K562 (cell line): ENCODE data around the gene ETNK2. TPM values are rescaled to one million over a fixed set of nuclear protein-coding genes. Genes with fewer than 3 reads are reported as not detected.

Source experiments
- ATAC-seq: fragments of 200-7000 bp; cut with Tn5 transposase; 3 replicates; pipeline ENCODE4 v1.9.1; 2020; ENCODE audit warnings: moderate library complexity
- BruUV-seq: library from RNA; stranded (reverse); fragments of 400-500 nt; replicated peaks from 2 replicates; lab custom pipeline; 2021; lab: Mats Ljungman, UMichigan
- CTCF ChIA-PET: fragments of 300-600 bp; formaldehyde crosslinking; extraction: SDS; loops from one replicate; lab custom pipeline; 2021; ENCODE audit warnings: low intra/inter-chr PET ratio; lab: Yijun Ruan, JAX
- POLR2A ChIA-PET: fragments of 300-600, 350-650 bp; sonication (Branson Sonifier 250); formaldehyde crosslinking; extraction: SDS; loops from one replicate; lab custom pipeline; 2021; ENCODE audit warnings: antibody characterized with exemption, inconsistent platforms; lab: Yijun Ruan, JAX
- DNase-seq, 4 experiments: peaks; one replicate each; pipeline versions ENCODE4 v3.0.0 to v3.0.0-alpha.2; 2011 to 2018; ENCODE audit warnings: low spot score in 3 of 4, mixed read lengths in 3 of 4; ENCODE audit errors: extremely low read depth in 1 of 4
- FAIRE-seq: peaks from 2 replicates; lab custom pipeline; 2011; peaks lifted over from hg19 to GRCh38; lab: Jason Lieb, UNC
- H2AFZ ChIP-seq: 2 replicates; pipeline ENCODE4 v1.6.0; 2011; ENCODE audit warnings: low read depth, low read length, control low read depth, inconsistent platforms
- H3K27ac ChIP-seq: fragments of 200-600 bp; 3 replicates; pipeline ENCODE4 v1.8.0; 2011; ENCODE audit warnings: low read depth, mild to moderate bottlenecking, control low read depth, inconsistent platforms, low read length, moderate library complexity, mixed read lengths; ENCODE audit errors: extremely low read depth
- H3K27me3 ChIP-seq, 2 experiments: fragments of 300-600 bp in 1 of 2; 2 replicates in 1 of 2; 3 replicates in 1 of 2; pipeline versions ENCODE4 v1.6.0 to v1.8.0; 2011; ENCODE audit warnings: inconsistent platforms in 2 of 2, low read length in 2 of 2, mild to moderate bottlenecking in 1 of 2, mixed read lengths in 1 of 2, moderate library complexity in 1 of 2; ENCODE audit not compliant: control insufficient read depth in 2 of 2, insufficient read depth in 2 of 2
- H3K36me3 ChIP-seq: fragments of 300-600 bp; 3 replicates; pipeline ENCODE4 v1.8.0; 2011; ENCODE audit warnings: mild to moderate bottlenecking, low read length, inconsistent platforms; ENCODE audit not compliant: control insufficient read depth, insufficient read depth
- H3K4me1 ChIP-seq, 2 experiments: fragments of 200-600 bp in 1 of 2; replicated peaks in 1 of 2; 2 replicates in 1 of 2; 3 replicates in 1 of 2; pipeline versions ENCODE4 v1.5.1 to v1.8.0; 2011; ENCODE audit warnings: inconsistent platforms in 2 of 2, low read length in 2 of 2, mild to moderate bottlenecking in 1 of 2, mixed read lengths in 1 of 2, moderate library complexity in 1 of 2; ENCODE audit not compliant: control insufficient read depth in 2 of 2, insufficient read depth in 2 of 2
- H3K4me2 ChIP-seq: 2 replicates; pipeline ENCODE4 v1.6.1; 2011; ENCODE audit warnings: low read length, control low read depth, inconsistent platforms, mixed read lengths; ENCODE audit not compliant: insufficient read depth
- H3K4me3 ChIP-seq: fragments of 200-600 bp; sonication (generic), shearing (Covaris generic); 2 replicates; pipeline ENCODE4 v1.5.1; 2016; ENCODE audit warnings: control low read depth, inconsistent platforms
- H3K79me2 ChIP-seq: fragments of 200-600 bp; 3 replicates; pipeline ENCODE4 v1.8.0; 2011; ENCODE audit warnings: low read length, inconsistent platforms; ENCODE audit not compliant: control insufficient read depth, insufficient read depth
- H3K9ac ChIP-seq, 2 experiments: 2 replicates each; pipeline versions ENCODE4 v1.6.0 to v1.6.1; 2011; ENCODE audit warnings: low read depth in 2 of 2, low read length in 2 of 2, control low read depth in 1 of 2, inconsistent platforms in 1 of 2, mild to moderate bottlenecking in 1 of 2, mixed read lengths in 1 of 2; ENCODE audit not compliant: insufficient read depth in 1 of 2
- H3K9me1 ChIP-seq: one replicate; pipeline ENCODE4 v1.6.0; 2011; ENCODE audit warnings: inconsistent platforms, mild to moderate bottlenecking, low read length, moderate library complexity; ENCODE audit not compliant: control insufficient read depth, insufficient read depth
- H3K9me3 ChIP-seq: replicated peaks from 2 replicates; pipeline ENCODE4 v1.5.1; 2011; ENCODE audit warnings: low read depth, low read length, inconsistent platforms; ENCODE audit not compliant: control insufficient read depth, insufficient read depth
- H4K20me1 ChIP-seq: replicated peaks from 2 replicates; pipeline ENCODE4 v1.6.1; 2011; ENCODE audit warnings: low read length, inconsistent platforms, mixed read lengths; ENCODE audit not compliant: control insufficient read depth, insufficient read depth
- BRF1 ChIP-seq: IDR thresholded peaks from 3 replicates; pipeline ENCODE4 v1.6.1; 2011; ENCODE audit warnings: borderline replicate concordance, mild to moderate bottlenecking; ENCODE audit not compliant: insufficient read length; ENCODE audit errors: extremely low read depth
- KDM2B ChIP-seq: fragments of 250-450 bp; sonication (Bioruptor Pico); IDR thresholded peaks from 2 replicates; pipeline ENCODE4 v1.8.0; 2021; ENCODE audit warnings: mild to moderate bottlenecking, moderate library complexity
- NBN ChIP-seq: fragments of 450-650 bp; IDR thresholded peaks from 2 replicates; pipeline ENCODE4 v1.6.1; 2016; ENCODE audit warnings: low read depth, mild to moderate bottlenecking
- XRCC3 ChIP-seq: fragments of 450-650 bp; IDR thresholded peaks from 2 replicates; pipeline ENCODE4 v1.6.1; 2017; ENCODE audit warnings: mild to moderate bottlenecking, moderate library complexity
- YY1 ChIP-seq, 3 experiments: IDR thresholded peaks; 2 replicates each; pipeline ENCODE4 v1.6.1; 2011; ENCODE audit warnings: low read length in 2 of 3, mild to moderate bottlenecking in 2 of 3, moderate library complexity in 2 of 3, borderline replicate concordance in 1 of 3, control low read depth in 1 of 3, low read depth in 1 of 3; ENCODE audit not compliant: insufficient read depth in 3 of 3, insufficient replicate concordance in 2 of 3, control insufficient read depth in 1 of 3, insufficient read length in 1 of 3; ENCODE audit errors: extremely low read depth in 1 of 3
- ZNF316 ChIP-seq: fragments of 450-650 bp; IDR thresholded peaks from 2 replicates; pipeline ENCODE4 v1.6.1; 2016
- ZNF79 ChIP-seq: fragments of 250-450 bp; sonication (Bioruptor Pico); IDR thresholded peaks from 2 replicates; pipeline ENCODE4 v1.4.0; 2020; ENCODE audit warnings: low read depth, mild to moderate bottlenecking, moderate library complexity
- WGBS: fragments of 100-300 bp; shearing (Covaris generic); methylation state at CpG from one replicate; pipeline ENCODE4 v1.1.6; 2016; ENCODE audit warnings: low coverage, mixed read lengths; ENCODE audit not compliant: insufficient coverage; ENCODE audit errors: missing lambda C conversion rate; 5-methylcytosine and 5-hydroxymethylcytosine counted together
- in situ Hi-C: fragments of 300-500 bp; cut with MboI; formaldehyde crosslinking; loops from 4 replicates; pipeline ENCODE4 v1.15.0; 2018; ENCODE audit warnings: inconsistent platforms, mixed read lengths
- intact Hi-C: fragments of 100-400 bp; cut with micrococcal nuclease; formaldehyde crosslinking; loops from 2 replicates; pipeline ENCODE4 v1.14.2; 2022
- polyA plus RNA-seq, 8 experiments: library from polyadenylated mRNA; depleted of rRNA in 4 of 8; stranded (reverse) in 5 of 8; unstranded in 3 of 8; fragments of >200 nt; fragmentation: Nextera tagmentation in 2 of 8; fragmentation: Illumina TruSeq in 1 of 8; extraction: Ambion mirVana in 2 of 8; extraction: Trizol in 1 of 8; gene quantifications; 2 replicates each; pipeline versions ENCODE4 v1.2.1 to v1.2.3, GENCODE V29; 2011 to 2014; ENCODE audit warnings: inconsistent platforms in 1 of 8, missing spikeins in 1 of 8
- total RNA-seq, 7 experiments: library from RNA; depleted of rRNA in 6 of 7; stranded (reverse); fragments of >200 nt in 6 of 7; fragmentation: Illumina TruSeq in 2 of 7; extraction: Trizol in 2 of 7; gene quantifications; 2 replicates each; pipeline versions ENCODE4 v1.2.1 to v1.2.3, GENCODE V29; 2011 to 2021; ENCODE audit warnings: low replicate concordance in 1 of 7
- TF ChIP-seq, protein P1 (sequence below), 3 experiments: fragments of 200-800 bp in 1 of 3; fragments of 250-450 bp in 1 of 3; fragments of 450-650 bp in 1 of 3; sonication (Bioruptor Pico) in 1 of 3; sonication (Bioruptor generic) in 1 of 3; formaldehyde crosslinking in 1 of 3; IDR thresholded peaks; 2 replicates each; pipeline versions ENCODE4 v1.6.1 to v1.8.0; 2016 to 2022; ENCODE audit warnings: mild to moderate bottlenecking in 2 of 3, missing genetic modification characterization in 2 of 3, missing compliant biosample characterization in 1 of 3, moderate library complexity in 1 of 3
- TF ChIP-seq, protein P2 (sequence below): fragments of 250-450 bp; sonication (Bioruptor Pico); IDR thresholded peaks from 2 replicates; pipeline ENCODE4 v1.4.0; 2020; ENCODE audit warnings: borderline replicate concordance

Gene ETNK2
- total and polyA plus RNA-seq, 9 of the 15 experiments (the other 6 are each of a cell fraction or from before 2014, with no cell fraction given): 0.03 to 0.38 (median 0.13) TPM; not detected in 4

DNA sequence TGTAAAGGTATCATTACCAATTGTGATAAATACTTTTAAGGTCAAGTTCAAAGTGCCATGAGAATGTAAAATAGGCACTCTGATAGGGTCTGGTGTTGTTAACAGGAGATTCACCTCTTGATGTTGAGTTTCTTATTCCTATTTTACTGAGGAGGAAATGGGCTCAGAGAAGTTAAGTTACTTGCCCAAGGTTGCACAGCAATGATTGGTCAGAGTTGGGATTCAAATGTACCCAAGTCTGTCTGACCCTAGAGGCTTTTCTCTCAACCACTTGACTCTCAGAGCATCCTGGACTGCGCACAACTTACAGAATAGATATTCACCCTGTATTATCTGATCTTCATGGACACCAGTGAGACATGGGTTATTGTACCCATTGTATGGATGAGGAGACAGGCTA is 45.0 kb downstream of the ETNK2 start (continued):
- TF ChIP-seq YY1 (IDR thresholded peaks at IDR 0.05; ENCODE audit: borderline replicate concordance in 1 of 3, control insufficient read depth in 1 of 3, extremely low read depth in 1 of 3, insufficient read depth in 3 of 3, insufficient read length in 1 of 3, insufficient replicate concordance in 2 of 3, low read depth in 1 of 3, low read length in 2 of 3): no peak

DNA sequence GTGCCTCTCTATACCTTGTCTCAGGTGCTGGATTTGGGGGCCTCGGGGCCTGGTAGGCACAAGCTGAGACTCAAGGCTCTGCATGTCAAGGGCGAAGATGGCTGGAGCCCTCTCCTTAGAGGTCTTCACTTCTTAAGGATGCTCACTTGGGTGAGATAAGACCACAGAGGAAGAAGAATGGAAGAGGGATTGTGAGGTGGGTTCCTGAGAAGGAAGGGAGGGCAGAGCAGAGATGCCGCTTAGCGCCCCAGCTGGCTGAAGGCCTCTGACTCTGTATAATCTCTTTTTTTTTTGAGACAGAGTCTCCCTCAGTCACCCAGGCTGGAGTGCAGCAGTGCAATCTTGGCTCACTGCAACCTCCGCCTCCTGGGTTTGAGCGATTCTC is 46.7 kb downstream of the ETNK2 start:
- Histone ChIP-seq H3K9ac (no peak overlapping the region), H3K4me3 (no peak overlapping the region), H3K27ac (no peak overlapping the region), H3K27me3 (peaks cover 14 to 64% of the 10 kb centered on the region in 2 experiments; a peak in 4 of 5 replicates), H2AFZ (no peak overlapping the region), H3K79me2 (no peaks in the 10 kb centered on the region), H3K36me3 (no peaks in the 10 kb centered on the region), H3K9me3 (no peaks in the 10 kb centered on the region), H3K4me1 (no peaks in the 10 kb centered on the region; a peak in 1 of 5 replicates), H3K9me1 (no peaks in the 10 kb centered on the region), H4K20me1 (no peaks in the 10 kb centered on the region; the same call in 1 of the 2 replicates), H3K4me2 (no peak overlapping the region)
- DNase-seq (no peak), ATAC-seq (no peak), FAIRE-seq (no peak)
- BruUV-seq: no TSS peak
- TF ChIP-seq, protein P1, sequence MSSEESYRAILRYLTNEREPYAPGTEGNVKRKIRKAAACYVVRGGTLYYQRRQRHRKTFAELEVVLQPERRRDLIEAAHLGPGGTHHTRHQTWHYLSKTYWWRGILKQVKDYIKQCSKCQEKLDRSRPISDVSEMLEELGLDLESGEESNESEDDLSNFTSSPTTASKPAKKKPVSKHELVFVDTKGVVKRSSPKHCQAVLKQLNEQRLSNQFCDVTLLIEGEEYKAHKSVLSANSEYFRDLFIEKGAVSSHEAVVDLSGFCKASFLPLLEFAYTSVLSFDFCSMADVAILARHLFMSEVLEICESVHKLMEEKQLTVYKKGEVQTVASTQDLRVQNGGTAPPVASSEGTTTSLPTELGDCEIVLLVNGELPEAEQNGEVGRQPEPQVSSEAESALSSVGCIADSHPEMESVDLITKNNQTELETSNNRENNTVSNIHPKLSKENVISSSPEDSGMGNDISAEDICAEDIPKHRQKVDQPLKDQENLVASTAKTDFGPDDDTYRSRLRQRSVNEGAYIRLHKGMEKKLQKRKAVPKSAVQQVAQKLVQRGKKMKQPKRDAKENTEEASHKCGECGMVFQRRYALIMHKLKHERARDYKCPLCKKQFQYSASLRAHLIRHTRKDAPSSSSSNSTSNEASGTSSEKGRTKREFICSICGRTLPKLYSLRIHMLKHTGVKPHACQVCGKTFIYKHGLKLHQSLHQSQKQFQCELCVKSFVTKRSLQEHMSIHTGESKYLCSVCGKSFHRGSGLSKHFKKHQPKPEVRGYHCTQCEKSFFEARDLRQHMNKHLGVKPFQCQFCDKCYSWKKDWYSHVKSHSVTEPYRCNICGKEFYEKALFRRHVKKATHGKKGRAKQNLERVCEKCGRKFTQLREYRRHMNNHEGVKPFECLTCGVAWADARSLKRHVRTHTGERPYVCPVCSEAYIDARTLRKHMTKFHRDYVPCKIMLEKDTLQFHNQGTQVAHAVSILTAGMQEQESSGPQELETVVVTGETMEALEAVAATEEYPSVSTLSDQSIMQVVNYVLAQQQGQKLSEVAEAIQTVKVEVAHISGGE (CRISPR knock-in tag; IDR thresholded peaks at IDR 0.05): no peak
- TF ChIP-seq, protein P2, sequence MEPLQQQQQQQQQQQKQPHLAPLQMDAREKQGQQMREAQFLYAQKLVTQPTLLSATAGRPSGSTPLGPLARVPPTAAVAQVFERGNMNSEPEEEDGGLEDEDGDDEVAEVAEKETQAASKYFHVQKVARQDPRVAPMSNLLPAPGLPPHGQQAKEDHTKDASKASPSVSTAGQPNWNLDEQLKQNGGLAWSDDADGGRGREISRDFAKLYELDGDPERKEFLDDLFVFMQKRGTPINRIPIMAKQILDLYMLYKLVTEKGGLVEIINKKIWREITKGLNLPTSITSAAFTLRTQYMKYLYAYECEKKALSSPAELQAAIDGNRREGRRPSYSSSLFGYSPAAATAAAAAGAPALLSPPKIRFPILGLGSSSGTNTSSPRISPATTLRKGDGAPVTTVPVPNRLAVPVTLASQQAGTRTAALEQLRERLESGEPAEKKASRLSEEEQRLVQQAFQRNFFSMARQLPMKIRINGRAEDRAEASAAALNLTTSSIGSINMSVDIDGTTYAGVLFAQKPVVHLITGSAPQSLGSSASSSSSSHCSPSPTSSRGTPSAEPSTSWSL (CRISPR knock-in tag): no peak
- no peak for TF ChIP-seq KDM2B (CRISPR knock-in tag)
- no peak for TF ChIP-seq XRCC3
- TF ChIP-seq BRF1: no peak
- TF ChIP-seq ZNF79 (CRISPR knock-in tag): no peak
- TF ChIP-seq ZNF316: no peak
- TF ChIP-seq NBN: no peak
- ChIA-PET CTCF (no interaction called here), POLR2A (no interaction called here)
- intact Hi-C loops: no loop called here
- in situ Hi-C loops: no loop called here
- 11% methylated on average over 6 of the region's 6 CpGs for WGBS
